Stimulated activated CD8-positive, alpha-beta memory T cell treated with anti-CD3 and anti-CD28 coated beads, Interleukin-4, amount 100 ng/mL, for 48 hours (primary cell): ENCODE data around the gene TTK.
"Not testable (repeated sequence)": the region's sequence is repeated elsewhere in the genome, so short reads cannot be mapped to it uniquely, and the experiment has no call there.

Experiments used
- DNase-seq: peaks from one replicate; pipeline ENCODE4 v3.0.0-alpha.2; 2020

Gene TTK

GRCh38 chr6:80022803-80023202 is 18.4 kb downstream of the TTK start:
- no peak for DNase-seq

GRCh38 chr6:80028589-80028988 is 24.1 kb downstream of the TTK start:
- DNase-seq: no peak

GRCh38 chr6:80029470-80029869 is 25.0 kb downstream of the TTK start:
- DNase-seq: no peak

- not testable (repeated sequence) for DNase-seq
Observed at GRCh38 chr6:80048220-80048619, 43.8 kb downstream of the TTK start.

- DNase-seq: no peak
Observed at GRCh38 chr6:80060774-80061173, 56.3 kb downstream of the TTK start.

GRCh38 chr6:80068146-80068545 is 63.7 kb downstream of the TTK start:
- not testable (repeated sequence) for DNase-seq

- not testable (repeated sequence) for DNase-seq
Observed at GRCh38 chr6:80070431-80070830, 66.0 kb downstream of the TTK start.

- no peak for DNase-seq
Observed at GRCh38 chr6:80077067-80077466, 72.6 kb downstream of the TTK start.

- no peak for DNase-seq
Observed at GRCh38 chr6:80088637-80089036, 84.2 kb downstream of the TTK start.

GRCh38 chr6:80091506-80091905 is 87.1 kb downstream of the TTK start:
- DNase-seq: no peak
